ENCODE results near the gene FYN.

The FYN gene

GRCh38 chr6:111614833-111615582, 258.2 kb downstream of the FYN start:
- no peak for DNase-seq

- DNase-seq = no peak
Observed at GRCh38 chr6:111612379-111612778, 260.9 kb downstream of the FYN start.

GRCh38 chr6:111610548-111611172, 262.6 kb downstream of the FYN start:
- DNase-seq = no peak
